Breast epithelium (tissue), 4 donors: Measurements from ENCODE around the gene MAPK10. TPM values are rescaled to one million over a fixed set of nuclear protein-coding genes. Genes with fewer than 3 reads are reported as not detected.

Experiments
- DNase-seq, 2 donors: peaks; one replicate each; pipeline ENCODE4 v3.0.0-alpha.2; 2019; ENCODE audit warnings: low spot score in 2 of 2
- H3K27ac ChIP-seq, 2 donors: fragments of 200-600 bp; sonication (generic) in 1 of 2; one replicate each; pipeline ENCODE4 v1.5.1; 2016 to 2019; ENCODE audit warnings: mild to moderate bottlenecking in 1 of 2
- H3K27me3 ChIP-seq, 2 donors: fragments of 200-600 bp; sonication (generic) in 1 of 2; one replicate each; pipeline versions ENCODE4 v1.5.1 to v1.6.0; 2017 to 2019; ENCODE audit warnings: control low read depth in 1 of 2, mild to moderate bottlenecking in 1 of 2
- H3K36me3 ChIP-seq: fragments of 200-600 bp; one replicate; pipeline ENCODE4 v1.5.1; 2019
- H3K4me1 ChIP-seq, 2 donors: fragments of 200-600 bp; sonication (generic); one replicate each; pipeline ENCODE4 v1.5.1; 2016 to 2019; ENCODE audit warnings: control low read depth in 1 of 2
- H3K4me3 ChIP-seq, 3 donors: fragments of 200-600 bp; sonication (generic); 1 replicate in 2 of 3; 2 replicates in 1 of 3; pipeline ENCODE4 v1.5.1; 2016 to 2019; ENCODE audit warnings: mild to moderate bottlenecking in 3 of 3, moderate library complexity in 2 of 3
- H3K9me3 ChIP-seq, 2 donors: fragments of 200-600 bp; sonication (generic) in 1 of 2; one replicate each; pipeline ENCODE4 v1.5.1; 2016 to 2019; ENCODE audit warnings: control low read depth in 1 of 2
- CTCF ChIP-seq, 3 donors: fragments of 450-650 bp; IDR thresholded peaks; one replicate each; pipeline ENCODE4 v1.5.1; 2016 to 2017; ENCODE audit warnings: antibody characterized with exemption in 3 of 3, mild to moderate bottlenecking in 3 of 3, moderate library complexity in 3 of 3
- POLR2A ChIP-seq: fragments of 450-650 bp; IDR thresholded peaks from one replicate; pipeline ENCODE4 v1.6.1; 2016; ENCODE audit warnings: antibody characterized with exemption, mild to moderate bottlenecking, moderate library complexity
- POLR2AphosphoS5 ChIP-seq, 3 donors: sonication (generic); formaldehyde crosslinking; IDR thresholded peaks; one replicate each; pipeline ENCODE4 v1.6.1; 2017; ENCODE audit warnings: antibody characterized with exemption in 3 of 3
- intact Hi-C: fragments of 100-400 bp; cut with DNase I; formaldehyde crosslinking; loops from one replicate; pipeline ENCODE4 v1.15.1; 2023; ENCODE audit warnings: low total_unique reads
- total RNA-seq, 3 donors: library from RNA; depleted of rRNA; stranded (reverse); fragments of >200 nt; gene quantifications; one replicate each; pipeline ENCODE4 v1.1.0, GENCODE V29; 2016

Gene MAPK10
- total RNA-seq, 3 donors from 2014 or later = 18.4 to 46.2 (median 24.6) TPM

GRCh38 chr4:86393749-86394148, 33.9 kb upstream of the MAPK10 start:
- no peaks in the 10 kb centered on the region for H3K9me3 ChIP-seq
- intact Hi-C loops = no loop called here
- H3K4me3 ChIP-seq = no peak overlapping the region
- DNase-seq = no peak
- no peak overlapping the region for H3K27ac ChIP-seq
- H3K36me3 ChIP-seq = no peaks in the 10 kb centered on the region
- TF ChIP-seq POLR2A = no peak
- no peak for TF ChIP-seq CTCF (IDR thresholded peaks at IDR 0.05)
- no peak for TF ChIP-seq POLR2AphosphoS5 (IDR thresholded peaks at IDR 0.05)
- no peaks in the 10 kb centered on the region for H3K27me3 ChIP-seq
- no peaks in the 10 kb centered on the region for H3K4me1 ChIP-seq

GRCh38 chr4:86389664-86390063, 29.8 kb upstream of the MAPK10 start:
- TF ChIP-seq POLR2AphosphoS5 (IDR thresholded peaks at IDR 0.05) (no peak), POLR2A (no peak), CTCF (IDR thresholded peaks at IDR 0.05) (no peak)
- DNase-seq = no peak
- no peak overlapping the region for H3K4me3 ChIP-seq
- no peaks in the 10 kb centered on the region for H3K27me3 ChIP-seq
- no peak overlapping the region for H3K27ac ChIP-seq
- no peaks in the 10 kb centered on the region for H3K4me1 ChIP-seq
- H3K9me3 ChIP-seq = no peaks in the 10 kb centered on the region
- intact Hi-C loops = no loop called here
- no peaks in the 10 kb centered on the region for H3K36me3 ChIP-seq

GRCh38 chr4:86388252-86388651, 28.4 kb upstream of the MAPK10 start:
- intact Hi-C loops = no loop called here
- Histone ChIP-seq H3K27ac (no peak overlapping the region), H3K4me1 (no peaks in the 10 kb centered on the region), H3K4me3 (no peak overlapping the region), H3K9me3 (no peaks in the 10 kb centered on the region), H3K36me3 (no peaks in the 10 kb centered on the region), H3K27me3 (no peaks in the 10 kb centered on the region)
- DNase-seq = no peak
- TF ChIP-seq POLR2A (no peak), POLR2AphosphoS5 (IDR thresholded peaks at IDR 0.05) (no peak), CTCF (IDR thresholded peaks at IDR 0.05) (no peak)

- DNase-seq = no peak
- intact Hi-C loops = no loop called here
- Histone ChIP-seq H3K27me3 (no peaks in the 10 kb centered on the region), H3K4me1 (no peaks in the 10 kb centered on the region), H3K9me3 (no peaks in the 10 kb centered on the region), H3K27ac (no peak overlapping the region), H3K4me3 (no peak overlapping the region), H3K36me3 (no peaks in the 10 kb centered on the region)
- TF ChIP-seq POLR2AphosphoS5 (IDR thresholded peaks at IDR 0.05) = no peak
These were observed 27.1 kb upstream of the MAPK10 start for GRCh38 chr4:86386817-86387415.

- intact Hi-C loops = no loop called here
- Histone ChIP-seq H3K27me3 (no peaks in the 10 kb centered on the region), H3K4me1 (no peaks in the 10 kb centered on the region), H3K9me3 (no peaks in the 10 kb centered on the region), H3K27ac (no peak overlapping the region), H3K4me3 (no peak overlapping the region), H3K36me3 (no peaks in the 10 kb centered on the region)
- no peak for DNase-seq
- no peak for TF ChIP-seq CTCF (IDR thresholded peaks at IDR 0.05)
These were observed 26.3 kb upstream of the MAPK10 start for GRCh38 chr4:86386201-86386600.

GRCh38 chr4:86381431-86381830, 21.6 kb upstream of the MAPK10 start:
- intact Hi-C loops = no loop called here
- H3K4me1 ChIP-seq = no peaks in the 10 kb centered on the region
- H3K9me3 ChIP-seq = peaks cover 0 to 3% of the 10 kb centered on the region in 2 donors
- no peak for DNase-seq
- no peak for TF ChIP-seq POLR2AphosphoS5 (IDR thresholded peaks at IDR 0.05)
- no peak for TF ChIP-seq CTCF (IDR thresholded peaks at IDR 0.05)
- no peak for TF ChIP-seq POLR2A
- no peaks in the 10 kb centered on the region for H3K36me3 ChIP-seq
- no peak overlapping the region for H3K4me3 ChIP-seq
- no peak overlapping the region for H3K27ac ChIP-seq
- H3K27me3 ChIP-seq = no peaks in the 10 kb centered on the region
